K562 (cell line): Measurements from ENCODE around the gene TIMM17A. TPM values are rescaled to one million over a fixed set of nuclear protein-coding genes. Genes with fewer than 3 reads are reported as not detected.
A peak's percentile ranks its signal among the peaks of the same experiment; 100 is the strongest.

ENCODE experiments used
- ATAC-seq: fragments of 200-7000 bp; cut with Tn5 transposase; 3 replicates; pipeline ENCODE4 v1.9.1; 2020; ENCODE audit warnings: moderate library complexity
- BruUV-seq: library from RNA; stranded (reverse); fragments of 400-500 nt; replicated peaks from 2 replicates; lab custom pipeline; 2021; lab: Mats Ljungman, UMichigan
- CTCF ChIA-PET: fragments of 300-600 bp; formaldehyde crosslinking; extraction: SDS; loops from one replicate; lab custom pipeline; 2021; ENCODE audit warnings: low intra/inter-chr PET ratio; lab: Yijun Ruan, JAX
- POLR2A ChIA-PET: fragments of 300-600, 350-650 bp; sonication (Branson Sonifier 250); formaldehyde crosslinking; extraction: SDS; loops from one replicate; lab custom pipeline; 2021; ENCODE audit warnings: antibody characterized with exemption, inconsistent platforms; lab: Yijun Ruan, JAX
- DNase-seq, 4 experiments: peaks; one replicate each; pipeline versions ENCODE4 v3.0.0 to v3.0.0-alpha.2; 2011 to 2018; ENCODE audit warnings: low spot score in 3 of 4, mixed read lengths in 3 of 4; ENCODE audit errors: extremely low read depth in 1 of 4
- FAIRE-seq: peaks from 2 replicates; lab custom pipeline; 2011; peaks lifted over from hg19 to GRCh38; lab: Jason Lieb, UNC
- H2AFZ ChIP-seq: 2 replicates; pipeline ENCODE4 v1.6.0; 2011; ENCODE audit warnings: low read depth, low read length, control low read depth, inconsistent platforms
- H3K27ac ChIP-seq: fragments of 200-600 bp; 3 replicates; pipeline ENCODE4 v1.8.0; 2011; ENCODE audit warnings: low read depth, mild to moderate bottlenecking, control low read depth, inconsistent platforms, low read length, moderate library complexity, mixed read lengths; ENCODE audit errors: extremely low read depth
- H3K27me3 ChIP-seq, 2 experiments: fragments of 300-600 bp in 1 of 2; 2 replicates in 1 of 2; 3 replicates in 1 of 2; pipeline versions ENCODE4 v1.6.0 to v1.8.0; 2011; ENCODE audit warnings: inconsistent platforms in 2 of 2, low read length in 2 of 2, mild to moderate bottlenecking in 1 of 2, mixed read lengths in 1 of 2, moderate library complexity in 1 of 2; ENCODE audit not compliant: control insufficient read depth in 2 of 2, insufficient read depth in 2 of 2
- H3K36me3 ChIP-seq: fragments of 300-600 bp; 3 replicates; pipeline ENCODE4 v1.8.0; 2011; ENCODE audit warnings: mild to moderate bottlenecking, low read length, inconsistent platforms; ENCODE audit not compliant: control insufficient read depth, insufficient read depth
- H3K4me1 ChIP-seq, 2 experiments: fragments of 200-600 bp in 1 of 2; replicated peaks in 1 of 2; 2 replicates in 1 of 2; 3 replicates in 1 of 2; pipeline versions ENCODE4 v1.5.1 to v1.8.0; 2011; ENCODE audit warnings: inconsistent platforms in 2 of 2, low read length in 2 of 2, mild to moderate bottlenecking in 1 of 2, mixed read lengths in 1 of 2, moderate library complexity in 1 of 2; ENCODE audit not compliant: control insufficient read depth in 2 of 2, insufficient read depth in 2 of 2
- H3K4me2 ChIP-seq: 2 replicates; pipeline ENCODE4 v1.6.1; 2011; ENCODE audit warnings: low read length, control low read depth, inconsistent platforms, mixed read lengths; ENCODE audit not compliant: insufficient read depth
- H3K4me3 ChIP-seq: fragments of 200-600 bp; sonication (generic), shearing (Covaris generic); 2 replicates; pipeline ENCODE4 v1.5.1; 2016; ENCODE audit warnings: control low read depth, inconsistent platforms
- H3K79me2 ChIP-seq: fragments of 200-600 bp; 3 replicates; pipeline ENCODE4 v1.8.0; 2011; ENCODE audit warnings: low read length, inconsistent platforms; ENCODE audit not compliant: control insufficient read depth, insufficient read depth
- H3K9ac ChIP-seq, 2 experiments: 2 replicates each; pipeline versions ENCODE4 v1.6.0 to v1.6.1; 2011; ENCODE audit warnings: low read depth in 2 of 2, low read length in 2 of 2, control low read depth in 1 of 2, inconsistent platforms in 1 of 2, mild to moderate bottlenecking in 1 of 2, mixed read lengths in 1 of 2; ENCODE audit not compliant: insufficient read depth in 1 of 2
- H3K9me1 ChIP-seq: one replicate; pipeline ENCODE4 v1.6.0; 2011; ENCODE audit warnings: inconsistent platforms, mild to moderate bottlenecking, low read length, moderate library complexity; ENCODE audit not compliant: control insufficient read depth, insufficient read depth
- H3K9me3 ChIP-seq: replicated peaks from 2 replicates; pipeline ENCODE4 v1.5.1; 2011; ENCODE audit warnings: low read depth, low read length, inconsistent platforms; ENCODE audit not compliant: control insufficient read depth, insufficient read depth
- H4K20me1 ChIP-seq: replicated peaks from 2 replicates; pipeline ENCODE4 v1.6.1; 2011; ENCODE audit warnings: low read length, inconsistent platforms, mixed read lengths; ENCODE audit not compliant: control insufficient read depth, insufficient read depth
- CAMTA2 ChIP-seq: fragments of 250-450 bp; sonication (Bioruptor Pico); conservative IDR thresholded peaks from 2 replicates; pipeline ENCODE4 v1.5.1; 2022
- CEBPG ChIP-seq, 3 experiments: fragments of 200-800 bp in 1 of 3; sonication (Bioruptor generic) in 1 of 3; sonication (generic) in 1 of 3; formaldehyde crosslinking in 1 of 3; IDR thresholded peaks in 2 of 3; conservative IDR thresholded peaks in 1 of 3; 2 replicates each; pipeline versions ENCODE4 v1.6.1 to v1.8.0; 2016 to 2022; ENCODE audit warnings: missing compliant biosample characterization in 2 of 3, missing genetic modification characterization in 2 of 3, mild to moderate bottlenecking in 1 of 3, missing genetic modification reagents in 1 of 3
- DDX20 ChIP-seq: fragments of 450-650 bp; IDR thresholded peaks from 2 replicates; pipeline ENCODE4 v1.6.1; 2016; ENCODE audit warnings: missing genetic modification characterization, low read depth, mild to moderate bottlenecking, missing compliant biosample characterization, moderate library complexity
- ESRRA ChIP-seq: fragments of 450-650 bp; IDR thresholded peaks from 2 replicates; pipeline ENCODE4 v1.6.1; 2014; ENCODE audit warnings: low read depth, mild to moderate bottlenecking, moderate library complexity, borderline replicate concordance
- GTF2F1 ChIP-seq: IDR thresholded peaks from 2 replicates; pipeline ENCODE4 v1.6.1; 2011; ENCODE audit warnings: low read depth, low read length, improper control_type of control experiment
- LEF1 ChIP-seq: fragments of 450-650 bp; IDR thresholded peaks from 2 replicates; pipeline ENCODE4 v1.6.1; 2016; ENCODE audit warnings: mild to moderate bottlenecking
- NFIX ChIP-seq: fragments of 250-450 bp; sonication (Bioruptor Pico); IDR thresholded peaks from 2 replicates; pipeline ENCODE4 v1.4.0; 2020; ENCODE audit warnings: low read depth, mild to moderate bottlenecking, moderate library complexity
- PHB ChIP-seq: fragments of 250-450 bp; sonication (Bioruptor Pico); IDR thresholded peaks from 2 replicates; pipeline ENCODE4 v1.5.0; 2021
- PHF8 ChIP-seq: fragments of 200-600 bp; sonication (generic); IDR thresholded peaks from 2 replicates; pipeline ENCODE4 v1.6.1; 2012; ENCODE audit warnings: mixed run types, mild to moderate bottlenecking, inconsistent platforms, low read length, moderate library complexity, borderline replicate concordance
- RBM15 ChIP-seq: fragments of 200-400 bp; formaldehyde crosslinking; IDR thresholded peaks from 2 replicates; pipeline ENCODE4 v1.6.1; 2018; ENCODE audit warnings: mild to moderate bottlenecking, low read length, moderate library complexity; ENCODE audit not compliant: insufficient read depth
- SNIP1 ChIP-seq: fragments of 450-650 bp; IDR thresholded peaks from 2 replicates; pipeline ENCODE4 v1.7.1; 2017; ENCODE audit warnings: low read depth, mild to moderate bottlenecking
- SP2 ChIP-seq: IDR thresholded peaks from 2 replicates; pipeline ENCODE4 v1.6.1; 2011; ENCODE audit warnings: mild to moderate bottlenecking, low read depth, low read length, moderate library complexity; ENCODE audit not compliant: poor library complexity, severe bottlenecking; ENCODE audit errors: extremely low read depth
- SRSF9 ChIP-seq: fragments of 200-400 bp; formaldehyde crosslinking; IDR thresholded peaks from 2 replicates; pipeline ENCODE4 v1.6.1; 2017; ENCODE audit warnings: low read depth, low read length, borderline replicate concordance
- YBX1 ChIP-seq: fragments of 450-650 bp; IDR thresholded peaks from 2 replicates; pipeline ENCODE4 v1.7.1; 2016; ENCODE audit warnings: mild to moderate bottlenecking
- ZNF766 ChIP-seq: fragments of 200-800 bp; sonication (Bioruptor generic); conservative IDR thresholded peaks from 2 replicates; pipeline ENCODE4 v1.6.1; 2016; ENCODE audit warnings: missing genetic modification characterization, missing compliant biosample characterization
- WGBS: fragments of 100-300 bp; shearing (Covaris generic); methylation state at CpG from one replicate; pipeline ENCODE4 v1.1.6; 2016; ENCODE audit warnings: low coverage, mixed read lengths; ENCODE audit not compliant: insufficient coverage; ENCODE audit errors: missing lambda C conversion rate; 5-methylcytosine and 5-hydroxymethylcytosine counted together
- in situ Hi-C: fragments of 300-500 bp; cut with MboI; formaldehyde crosslinking; loops from 4 replicates; pipeline ENCODE4 v1.15.0; 2018; ENCODE audit warnings: inconsistent platforms, mixed read lengths
- intact Hi-C: fragments of 100-400 bp; cut with micrococcal nuclease; formaldehyde crosslinking; loops from 2 replicates; pipeline ENCODE4 v1.14.2; 2022
- polyA plus RNA-seq, 8 experiments: library from polyadenylated mRNA; depleted of rRNA in 4 of 8; stranded (reverse) in 5 of 8; unstranded in 3 of 8; fragments of >200 nt; fragmentation: Nextera tagmentation in 2 of 8; fragmentation: Illumina TruSeq in 1 of 8; extraction: Ambion mirVana in 2 of 8; extraction: Trizol in 1 of 8; gene quantifications; 2 replicates each; pipeline versions ENCODE4 v1.2.1 to v1.2.3, GENCODE V29; 2011 to 2014; ENCODE audit warnings: inconsistent platforms in 1 of 8, missing spikeins in 1 of 8
- total RNA-seq, 7 experiments: library from RNA; depleted of rRNA in 6 of 7; stranded (reverse); fragments of >200 nt in 6 of 7; fragmentation: Illumina TruSeq in 2 of 7; extraction: Trizol in 2 of 7; gene quantifications; 2 replicates each; pipeline versions ENCODE4 v1.2.1 to v1.2.3, GENCODE V29; 2011 to 2021; ENCODE audit warnings: low replicate concordance in 1 of 7
- TF ChIP-seq, protein P1 (sequence below): fragments of 250-450 bp; sonication (Bioruptor Pico); IDR thresholded peaks from 2 replicates; pipeline ENCODE4 v1.9.0; 2021; ENCODE audit warnings: mild to moderate bottlenecking
- TF ChIP-seq, protein P2 (sequence below), 2 experiments: fragments of 450-650 bp; conservative IDR thresholded peaks; 2 replicates each; pipeline ENCODE4 v1.6.1; 2017; ENCODE audit warnings: mild to moderate bottlenecking in 2 of 2, moderate library complexity in 2 of 2

Gene TIMM17A
- total and polyA plus RNA-seq, 9 of the 15 experiments (the other 6 are each of a cell fraction or from before 2014, with no cell fraction given) = 116 to 744 (median 180) TPM

DNA sequence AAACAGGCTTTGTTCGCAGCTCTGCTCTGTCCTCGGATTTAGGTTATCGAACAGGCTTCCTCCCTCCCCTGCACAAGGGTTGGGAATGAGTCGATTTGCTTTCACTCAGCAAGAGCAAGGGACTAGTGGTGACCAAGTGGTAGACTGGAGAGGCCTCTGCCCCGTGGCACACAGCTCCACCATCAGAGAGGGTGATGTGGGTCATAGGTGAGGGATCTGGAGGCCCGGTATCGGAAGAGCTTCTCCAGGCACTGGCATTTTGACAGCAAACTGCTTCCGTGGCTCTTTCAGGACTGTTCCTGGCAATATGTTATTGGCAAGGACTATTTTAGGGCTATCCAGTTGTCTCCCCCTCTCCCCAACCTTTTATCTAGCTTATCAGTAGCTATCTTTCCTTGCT lies 52.0 kb downstream of the TIMM17A start (continued):
- TF ChIP-seq CAMTA2 (CRISPR knock-in tag) = no peak
- TF ChIP-seq ESRRA = no peak
- TF ChIP-seq GTF2F1 = no peak
- TF ChIP-seq DDX20 (tag) = no peak
- TF ChIP-seq RBM15 = no peak
- TF ChIP-seq PHB (CRISPR knock-in tag) = no peak
- no peak for TF ChIP-seq SNIP1
- no peak for TF ChIP-seq NFIX
- TF ChIP-seq, protein P1, sequence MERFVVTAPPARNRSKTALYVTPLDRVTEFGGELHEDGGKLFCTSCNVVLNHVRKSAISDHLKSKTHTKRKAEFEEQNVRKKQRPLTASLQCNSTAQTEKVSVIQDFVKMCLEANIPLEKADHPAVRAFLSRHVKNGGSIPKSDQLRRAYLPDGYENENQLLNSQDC = no peak

DNA sequence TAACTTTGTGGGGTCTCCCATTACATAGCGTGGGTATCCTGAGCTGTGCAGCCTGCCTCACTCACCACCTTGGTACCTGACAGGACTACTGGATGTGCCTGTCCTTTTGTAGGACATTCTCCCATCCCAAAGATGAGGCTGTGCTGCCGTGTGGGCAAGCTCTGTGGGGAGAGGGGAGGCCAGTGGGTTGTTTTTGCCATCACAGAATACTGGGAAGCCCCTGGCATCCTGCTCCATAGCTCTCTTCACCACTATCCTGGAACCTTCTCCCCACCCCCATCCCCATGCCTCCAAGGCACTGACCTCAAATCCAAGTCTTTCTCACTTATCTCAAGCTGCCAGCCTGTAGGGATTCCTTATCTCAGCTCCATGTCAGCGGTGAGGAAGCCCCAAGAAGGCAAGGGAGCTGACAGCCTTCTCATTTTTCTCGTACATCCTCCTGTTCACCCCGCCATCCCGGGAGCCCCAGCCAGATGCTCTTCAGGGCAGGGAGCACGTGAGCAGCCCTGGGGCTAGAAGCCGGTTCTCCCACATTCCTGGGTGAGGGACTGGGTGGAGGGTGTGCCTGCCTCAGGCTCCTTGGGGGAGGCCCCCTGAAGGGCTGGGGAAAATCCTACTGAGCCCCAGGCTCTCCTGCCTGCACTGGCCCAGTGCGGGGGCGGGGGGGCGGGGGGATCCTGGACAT lies 52.6 kb downstream of the TIMM17A start:
- H4K20me1 ChIP-seq = peaks cover 11% of the 10 kb centered on the region; the same call in 1 of the 2 replicates
- H3K27me3 ChIP-seq = peaks cover 0 to 2% of the 10 kb centered on the region in 2 experiments; a peak in 1 of 5 replicates
- BruUV-seq = no TSS peak
- no peaks in the 10 kb centered on the region for H3K9me3 ChIP-seq
- POLR2A ChIA-PET = interaction anchor here (0.6 to 1.9 kb wide), 10 partner anchors 9 to 144 kb away, joined by 3 to 7 read pairs (median 4); no protein-coding TSS in a partner anchor
- H3K36me3 ChIP-seq = peaks cover 33% of the 10 kb centered on the region; the same call in 2 of the 3 replicates
- peak; percentile 23 for ATAC-seq
- H3K9me1 ChIP-seq = no peaks in the 10 kb centered on the region
- 12% methylated on average over 11 of the region's 11 CpGs for WGBS
- peak; percentile 74 to 82 (median 80) for DNase-seq
- no peak overlapping the region for H3K4me2 ChIP-seq
- H3K4me3 ChIP-seq = no peak overlapping the region
- H3K4me1 ChIP-seq = peaks cover 15 to 26% of the 10 kb centered on the region in 2 experiments; a peak in 4 of 5 replicates
- CTCF ChIA-PET = interaction anchor here (0.7 to 4.6 kb wide), 5 partner anchors 50 to 130 kb away, joined by 3 to 66 read pairs (median 9); partner anchors contain the start of gene GPR37L1
- no peak overlapping the region for H2AFZ ChIP-seq
- no peak overlapping the region for H3K27ac ChIP-seq
- intact Hi-C loops = loop anchor here (5.0 kb wide), 1 partner anchor 69 kb away; no protein-coding TSS in a partner anchor
- in situ Hi-C loops = no loop called here
- peak; percentile 54 for FAIRE-seq
- H3K79me2 ChIP-seq = no peaks in the 10 kb centered on the region
- peak overlapping the region in 1 of 2 experiments; percentile 49; a peak in 1 of 4 replicates for H3K9ac ChIP-seq
- TF ChIP-seq SRSF9 = no peak
- TF ChIP-seq YBX1 = no peak
- TF ChIP-seq SP2 = no peak
- TF ChIP-seq LEF1 = peak; percentile 88; the same call in 1 of the 2 replicates
- TF ChIP-seq ZNF766 (CRISPR knock-in tag) = 0 out of 2 replicates have a peak, but pooled peaks have one; percentile 48
- TF ChIP-seq, protein P2, sequence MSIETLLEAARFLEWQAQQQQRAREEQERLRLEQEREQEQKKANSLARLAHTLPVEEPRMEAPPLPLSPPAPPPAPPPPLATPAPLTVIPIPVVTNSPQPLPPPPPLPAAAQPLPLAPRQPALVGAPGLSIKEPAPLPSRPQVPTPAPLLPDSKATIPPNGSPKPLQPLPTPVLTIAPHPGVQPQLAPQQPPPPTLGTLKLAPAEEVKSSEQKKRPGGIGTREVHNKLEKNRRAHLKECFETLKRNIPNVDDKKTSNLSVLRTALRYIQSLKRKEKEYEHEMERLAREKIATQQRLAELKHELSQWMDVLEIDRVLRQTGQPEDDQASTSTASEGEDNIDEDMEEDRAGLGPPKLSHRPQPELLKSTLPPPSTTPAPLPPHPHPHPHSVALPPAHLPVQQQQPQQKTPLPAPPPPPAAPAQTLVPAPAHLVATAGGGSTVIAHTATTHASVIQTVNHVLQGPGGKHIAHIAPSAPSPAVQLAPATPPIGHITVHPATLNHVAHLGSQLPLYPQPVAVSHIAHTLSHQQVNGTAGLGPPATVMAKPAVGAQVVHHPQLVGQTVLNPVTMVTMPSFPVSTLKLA (conservative IDR thresholded peaks at IDR 0.05) = peak in 1 of 2 experiments; percentile 17; a peak in 1 of 4 replicates
- TF ChIP-seq CEBPG (CRISPR knock-in tag; IDR thresholded peaks at IDR 0.05) = no peak
- no peak for TF ChIP-seq CEBPG (tag; conservative IDR thresholded peaks at IDR 0.05 in 1 of 2, IDR thresholded peaks at IDR 0.05 in 1 of 2)
- TF ChIP-seq PHF8 = no peak
